Parathyroid adenoma (tissue), 2 donors: ENCODE data around the gene CTU1.

Experiments used
- H2AFZ ChIP-seq: fragments of 300-600 bp; sonication (generic); one replicate; pipeline ENCODE4 v1.7.0; 2017; ENCODE audit warnings: antibody characterized with exemption, mild to moderate bottlenecking
- H3K27ac ChIP-seq: fragments of 300-600 bp; sonication (generic); one replicate; pipeline ENCODE4 v1.7.0; 2017
- H3K27me3 ChIP-seq: fragments of 300-600 bp; sonication (generic); one replicate; pipeline ENCODE4 v1.7.0; 2017; ENCODE audit warnings: low read length; ENCODE audit not compliant: control insufficient read depth, insufficient read depth
- H3K36me3 ChIP-seq: fragments of 300-600 bp; sonication (generic); one replicate; pipeline ENCODE4 v1.7.0; 2017; ENCODE audit warnings: low read length; ENCODE audit not compliant: control insufficient read depth, insufficient read depth
- H3K4me1 ChIP-seq: fragments of 300-600 bp; sonication (generic); one replicate; pipeline ENCODE4 v1.7.0; 2017; ENCODE audit warnings: control low read depth
- H3K4me2 ChIP-seq: fragments of 300-600 bp; sonication (generic); one replicate; pipeline ENCODE4 v1.7.0; 2017; ENCODE audit warnings: low read length
- H3K4me3 ChIP-seq: fragments of 300-600 bp; sonication (generic); one replicate; pipeline ENCODE4 v1.7.0; 2017; ENCODE audit warnings: low read depth, low read length
- H3K79me2 ChIP-seq: fragments of 300-600 bp; sonication (generic); one replicate; pipeline ENCODE4 v1.7.0; 2017; ENCODE audit warnings: control low read depth
- H3K9ac ChIP-seq: fragments of 300-600 bp; sonication (generic); one replicate; pipeline ENCODE4 v1.7.0; 2017; ENCODE audit warnings: mild to moderate bottlenecking
- H3K9me3 ChIP-seq: fragments of 300-600 bp; sonication (generic); one replicate; pipeline ENCODE4 v1.7.0; 2017; ENCODE audit warnings: low read length; ENCODE audit not compliant: control insufficient read depth
- TF ChIP-seq, protein P1 (sequence below): fragments of 300-600 bp; sonication (generic); IDR thresholded peaks from one replicate; pipeline ENCODE4 v1.7.0; 2017; ENCODE audit warnings: antibody characterized with exemption, mild to moderate bottlenecking
- donor health status: primary hyperparathyroidism.

Gene CTU1

DNA sequence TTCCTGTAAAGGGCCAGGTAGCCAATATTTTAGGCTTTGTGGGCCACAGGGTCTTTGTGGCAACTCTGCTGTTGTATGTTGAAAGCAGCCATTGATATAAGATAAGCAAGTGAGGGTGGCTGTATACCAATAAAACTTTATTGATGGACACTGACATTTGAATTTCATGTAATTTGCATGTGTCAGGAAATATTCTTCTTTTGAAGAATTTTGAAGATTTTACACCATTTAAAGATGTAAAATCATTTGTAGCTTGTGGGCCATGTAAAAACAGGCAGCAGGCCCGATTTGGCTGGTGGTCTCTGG, 2.4 kb upstream of the CTU1 start:
- Histone ChIP-seq H3K9ac (no peak overlapping the region), H3K27ac (no peak overlapping the region), H3K27me3 (no peaks in the 10 kb centered on the region), H3K4me2 (no peak overlapping the region), H3K9me3 (no peaks in the 10 kb centered on the region), H3K4me3 (no peak overlapping the region), H3K36me3 (no peaks in the 10 kb centered on the region), H3K79me2 (peaks cover 20% of the 10 kb centered on the region), H3K4me1 (peaks cover 24% of the 10 kb centered on the region), H2AFZ (no peak overlapping the region)
- TF ChIP-seq, protein P1, sequence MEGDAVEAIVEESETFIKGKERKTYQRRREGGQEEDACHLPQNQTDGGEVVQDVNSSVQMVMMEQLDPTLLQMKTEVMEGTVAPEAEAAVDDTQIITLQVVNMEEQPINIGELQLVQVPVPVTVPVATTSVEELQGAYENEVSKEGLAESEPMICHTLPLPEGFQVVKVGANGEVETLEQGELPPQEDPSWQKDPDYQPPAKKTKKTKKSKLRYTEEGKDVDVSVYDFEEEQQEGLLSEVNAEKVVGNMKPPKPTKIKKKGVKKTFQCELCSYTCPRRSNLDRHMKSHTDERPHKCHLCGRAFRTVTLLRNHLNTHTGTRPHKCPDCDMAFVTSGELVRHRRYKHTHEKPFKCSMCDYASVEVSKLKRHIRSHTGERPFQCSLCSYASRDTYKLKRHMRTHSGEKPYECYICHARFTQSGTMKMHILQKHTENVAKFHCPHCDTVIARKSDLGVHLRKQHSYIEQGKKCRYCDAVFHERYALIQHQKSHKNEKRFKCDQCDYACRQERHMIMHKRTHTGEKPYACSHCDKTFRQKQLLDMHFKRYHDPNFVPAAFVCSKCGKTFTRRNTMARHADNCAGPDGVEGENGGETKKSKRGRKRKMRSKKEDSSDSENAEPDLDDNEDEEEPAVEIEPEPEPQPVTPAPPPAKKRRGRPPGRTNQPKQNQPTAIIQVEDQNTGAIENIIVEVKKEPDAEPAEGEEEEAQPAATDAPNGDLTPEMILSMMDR, result no peak

DNA sequence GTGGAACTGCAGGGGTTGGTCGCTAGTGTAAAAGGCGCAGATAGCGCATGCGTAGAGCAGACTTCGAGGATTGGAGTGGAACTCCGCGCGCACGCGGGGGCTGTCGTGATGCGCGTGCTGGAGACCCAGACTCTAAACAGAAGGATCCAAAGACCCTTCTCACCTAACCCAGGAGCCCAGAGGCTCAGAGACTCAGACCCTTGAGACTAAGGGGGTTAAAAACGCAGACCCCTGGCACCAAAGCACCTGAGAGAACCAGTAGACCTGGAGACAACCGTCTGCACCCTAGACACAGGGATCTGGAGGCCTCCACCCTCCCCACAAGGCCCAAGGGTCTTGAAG, 567 bp upstream of the CTU1 start:
- Histone ChIP-seq H2AFZ (peak overlapping the region; percentile 91), H3K27me3 (no peaks in the 10 kb centered on the region), H3K36me3 (no peaks in the 10 kb centered on the region), H3K9me3 (no peaks in the 10 kb centered on the region), H3K4me3 (peak overlapping the region; percentile 96), H3K9ac (no peak overlapping the region), H3K79me2 (peaks cover 32% of the 10 kb centered on the region), H3K4me1 (peaks cover 24% of the 10 kb centered on the region), H3K4me2 (peak overlapping the region; percentile 98), H3K27ac (peak overlapping the region; percentile 78)
- TF ChIP-seq, protein P1, result no peak

DNA sequence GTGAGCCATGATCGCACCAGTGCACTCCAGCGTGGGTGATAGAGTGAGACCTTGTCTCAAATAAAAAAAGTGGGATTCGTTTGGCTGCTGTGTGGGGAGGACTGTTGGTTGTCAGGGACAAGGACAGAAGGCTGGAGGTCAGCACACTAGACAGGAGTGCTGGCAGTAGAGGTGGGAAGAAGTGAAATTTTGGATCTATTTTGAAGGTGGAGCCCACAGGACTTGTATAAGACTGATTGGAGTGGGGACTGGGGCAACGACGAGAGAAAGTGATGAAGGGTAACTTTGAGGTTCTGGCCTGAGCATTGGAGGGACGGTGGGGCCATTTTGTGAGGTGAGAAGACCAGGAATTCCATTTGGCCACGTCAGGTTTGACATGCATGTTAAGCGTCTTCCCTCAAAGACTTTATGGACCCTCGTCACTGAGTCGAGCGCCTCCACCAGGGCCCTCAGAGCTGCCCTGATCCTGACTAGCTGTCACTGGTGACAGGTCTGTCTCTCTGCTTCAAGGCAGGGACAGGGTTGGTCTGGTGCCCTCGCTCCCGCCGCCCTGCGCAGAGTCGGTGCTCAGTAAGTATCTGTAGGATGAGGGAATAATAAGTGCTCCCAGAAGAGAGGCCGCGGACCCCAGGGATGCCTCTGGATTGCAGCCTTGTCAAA, 673 bp downstream of the CTU1 start:
- H3K4me1 ChIP-seq, result peaks cover 20% of the 10 kb centered on the region
- peak overlapping the region; percentile 99 for H3K4me2 ChIP-seq
- H3K27me3 ChIP-seq, result no peaks in the 10 kb centered on the region
- peak overlapping the region; percentile 78 for H3K27ac ChIP-seq
- peak overlapping the region; percentile 91 for H2AFZ ChIP-seq
- peaks cover 36% of the 10 kb centered on the region for H3K79me2 ChIP-seq
- H3K36me3 ChIP-seq, result no peaks in the 10 kb centered on the region
- H3K9me3 ChIP-seq, result no peaks in the 10 kb centered on the region
- TF ChIP-seq, protein P1, result no peak
- H3K9ac ChIP-seq, result peak overlapping the region; percentile 70
- peak overlapping the region; percentile 96 for H3K4me3 ChIP-seq

DNA sequence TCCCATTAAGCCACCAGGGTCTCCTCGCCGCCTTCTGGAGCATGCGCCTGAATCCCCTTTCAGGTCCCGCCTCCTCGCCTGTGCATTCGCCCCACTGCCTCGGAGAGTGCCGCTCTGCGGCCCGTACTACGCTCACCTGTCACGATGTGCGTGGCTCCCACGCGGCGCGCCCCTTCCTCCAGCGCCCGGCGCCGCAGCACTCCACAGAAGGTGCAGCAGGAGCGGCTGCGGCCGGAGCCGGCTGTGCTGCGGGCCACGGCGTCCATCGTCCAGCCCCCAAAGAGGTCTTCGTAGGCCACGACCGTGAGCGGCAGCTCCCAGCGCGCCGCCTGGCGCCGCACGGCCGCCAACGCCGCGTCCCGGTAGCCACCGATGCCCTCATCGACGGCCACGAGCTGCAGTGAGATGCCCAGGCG, 4.3 kb downstream of the CTU1 start:
- TF ChIP-seq, protein P1, result no peak
- H3K9me3 ChIP-seq, result no peaks in the 10 kb centered on the region
- H3K36me3 ChIP-seq, result no peaks in the 10 kb centered on the region
- H3K79me2 ChIP-seq, result peaks cover 36% of the 10 kb centered on the region
- H2AFZ ChIP-seq, result no peak overlapping the region
- peaks cover 8% of the 10 kb centered on the region for H3K4me1 ChIP-seq
- H3K27ac ChIP-seq, result no peak overlapping the region
- no peaks in the 10 kb centered on the region for H3K27me3 ChIP-seq
- H3K4me3 ChIP-seq, result no peak overlapping the region
- no peak overlapping the region for H3K4me2 ChIP-seq
- H3K9ac ChIP-seq, result no peak overlapping the region

DNA sequence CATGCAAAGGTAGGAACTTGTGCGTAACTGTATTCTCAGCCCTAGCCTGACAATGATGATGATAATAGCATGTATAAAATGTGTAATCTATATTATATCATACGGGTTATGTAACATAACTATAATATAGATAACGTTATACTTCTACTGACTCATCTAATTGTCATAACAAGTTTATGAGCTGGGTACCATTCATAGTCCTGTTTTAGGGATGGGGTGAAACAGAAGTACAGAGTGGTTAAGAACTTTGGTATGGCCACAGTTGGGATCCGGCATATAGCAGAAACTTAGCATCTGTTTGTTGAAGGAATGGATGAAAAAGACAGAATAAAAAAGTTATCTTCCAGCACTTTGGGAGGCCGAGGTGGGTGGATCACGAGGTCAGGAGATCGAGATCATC, 5.2 kb downstream of the CTU1 start:
- Histone ChIP-seq H3K36me3 (no peaks in the 10 kb centered on the region), H3K9ac (no peak overlapping the region), H3K4me2 (no peak overlapping the region), H3K4me3 (no peak overlapping the region), H3K9me3 (no peaks in the 10 kb centered on the region), H3K27ac (no peak overlapping the region), H3K27me3 (no peaks in the 10 kb centered on the region), H3K79me2 (peaks cover 35% of the 10 kb centered on the region), H2AFZ (no peak overlapping the region), H3K4me1 (peaks cover 8% of the 10 kb centered on the region)
- TF ChIP-seq, protein P1, result no peak
